Esophagus squamous epithelium (tissue), 4 donors: Measurements from ENCODE around the gene MMP25.

Experiments used
- POLR2A ChIP-seq, 4 donors: fragments of 450-650 bp; IDR thresholded peaks; one replicate each; pipeline ENCODE4 v1.6.1; 2017; ENCODE audit warnings: antibody characterized with exemption in 4 of 4, mild to moderate bottlenecking in 4 of 4, moderate library complexity in 3 of 4
- TF ChIP-seq, protein P1 (sequence below), 6 experiments: fragments of 450-650 bp in 4 of 6; fragments of 200-600 bp in 2 of 6; sonication (generic) in 2 of 6; IDR thresholded peaks; one replicate each; pipeline ENCODE4 v1.5.1; 2016 to 2019; ENCODE audit warnings: antibody characterized with exemption in 6 of 6, mild to moderate bottlenecking in 4 of 6, moderate library complexity in 4 of 6

DNA sequence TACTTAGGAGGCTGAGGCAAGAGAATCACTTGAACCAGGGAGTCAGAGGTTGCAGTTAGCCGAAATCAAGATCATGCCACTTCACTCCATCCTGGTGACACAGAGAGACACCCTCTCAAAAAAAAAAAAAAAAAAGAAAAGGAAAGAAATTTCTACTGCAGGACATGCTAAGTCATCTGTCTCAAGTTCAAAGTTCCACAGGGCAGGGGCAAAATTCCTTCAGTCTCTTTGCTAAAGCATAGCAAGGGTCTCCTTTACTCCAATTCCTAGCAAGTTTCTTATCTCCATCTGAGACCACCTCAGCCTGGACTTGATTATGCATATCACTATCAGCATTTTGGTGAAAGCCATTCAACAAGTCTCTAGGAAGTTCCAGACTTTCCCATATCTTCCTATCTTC is 38.1 kb downstream of the MMP25 start:
- TF ChIP-seq, protein P1, sequence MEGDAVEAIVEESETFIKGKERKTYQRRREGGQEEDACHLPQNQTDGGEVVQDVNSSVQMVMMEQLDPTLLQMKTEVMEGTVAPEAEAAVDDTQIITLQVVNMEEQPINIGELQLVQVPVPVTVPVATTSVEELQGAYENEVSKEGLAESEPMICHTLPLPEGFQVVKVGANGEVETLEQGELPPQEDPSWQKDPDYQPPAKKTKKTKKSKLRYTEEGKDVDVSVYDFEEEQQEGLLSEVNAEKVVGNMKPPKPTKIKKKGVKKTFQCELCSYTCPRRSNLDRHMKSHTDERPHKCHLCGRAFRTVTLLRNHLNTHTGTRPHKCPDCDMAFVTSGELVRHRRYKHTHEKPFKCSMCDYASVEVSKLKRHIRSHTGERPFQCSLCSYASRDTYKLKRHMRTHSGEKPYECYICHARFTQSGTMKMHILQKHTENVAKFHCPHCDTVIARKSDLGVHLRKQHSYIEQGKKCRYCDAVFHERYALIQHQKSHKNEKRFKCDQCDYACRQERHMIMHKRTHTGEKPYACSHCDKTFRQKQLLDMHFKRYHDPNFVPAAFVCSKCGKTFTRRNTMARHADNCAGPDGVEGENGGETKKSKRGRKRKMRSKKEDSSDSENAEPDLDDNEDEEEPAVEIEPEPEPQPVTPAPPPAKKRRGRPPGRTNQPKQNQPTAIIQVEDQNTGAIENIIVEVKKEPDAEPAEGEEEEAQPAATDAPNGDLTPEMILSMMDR (IDR thresholded peaks at IDR 0.05), result no peak
- TF ChIP-seq POLR2A (IDR thresholded peaks at IDR 0.05), result no peak
